BE2C (cell line): ENCODE measurements around the gene RAB38. TPM values are rescaled to one million over a fixed set of nuclear protein-coding genes. Genes with fewer than 3 reads are reported as not detected.

Experiments
- DNase-seq: peaks from one replicate; pipeline ENCODE4 v3.0.0-alpha.2; 2020
- H3K27me3 ChIP-seq: fragments of 250-450 bp; sonication (Bioruptor Pico); 2 replicates; pipeline ENCODE4 v1.5.1; 2020; ENCODE audit warnings: mild to moderate bottlenecking
- H3K36me3 ChIP-seq: fragments of 250-450 bp; sonication (Bioruptor Pico); 2 replicates; pipeline ENCODE4 v1.5.1; 2020; ENCODE audit warnings: mild to moderate bottlenecking
- H3K4me1 ChIP-seq: fragments of 250-450 bp; sonication (Bioruptor Pico); 2 replicates; pipeline ENCODE4 v1.5.1; 2020
- H3K4me3 ChIP-seq: 2 replicates; pipeline ENCODE4 v1.5.1; 2011; ENCODE audit warnings: low read depth, low read length
- H3K9me3 ChIP-seq: fragments of 250-450 bp; sonication (Bioruptor Pico); 2 replicates; pipeline ENCODE4 v1.5.1; 2020
- polyA plus RNA-seq: library from polyadenylated mRNA; unstranded; fragments of >200 nt; gene quantifications from one replicate; pipeline ENCODE4 v1.2.1, GENCODE V29; 2012; ENCODE audit warnings: low read depth, missing spikeins; ENCODE audit not compliant: insufficient read length, insufficient read depth
- TF ChIP-seq, protein P1 (sequence below): IDR thresholded peaks from 2 replicates; pipeline ENCODE4 v1.5.1; 2012; ENCODE audit warnings: mild to moderate bottlenecking, low read depth, low read length

RAB38 gene
- not detected for polyA plus RNA-seq

DNA sequence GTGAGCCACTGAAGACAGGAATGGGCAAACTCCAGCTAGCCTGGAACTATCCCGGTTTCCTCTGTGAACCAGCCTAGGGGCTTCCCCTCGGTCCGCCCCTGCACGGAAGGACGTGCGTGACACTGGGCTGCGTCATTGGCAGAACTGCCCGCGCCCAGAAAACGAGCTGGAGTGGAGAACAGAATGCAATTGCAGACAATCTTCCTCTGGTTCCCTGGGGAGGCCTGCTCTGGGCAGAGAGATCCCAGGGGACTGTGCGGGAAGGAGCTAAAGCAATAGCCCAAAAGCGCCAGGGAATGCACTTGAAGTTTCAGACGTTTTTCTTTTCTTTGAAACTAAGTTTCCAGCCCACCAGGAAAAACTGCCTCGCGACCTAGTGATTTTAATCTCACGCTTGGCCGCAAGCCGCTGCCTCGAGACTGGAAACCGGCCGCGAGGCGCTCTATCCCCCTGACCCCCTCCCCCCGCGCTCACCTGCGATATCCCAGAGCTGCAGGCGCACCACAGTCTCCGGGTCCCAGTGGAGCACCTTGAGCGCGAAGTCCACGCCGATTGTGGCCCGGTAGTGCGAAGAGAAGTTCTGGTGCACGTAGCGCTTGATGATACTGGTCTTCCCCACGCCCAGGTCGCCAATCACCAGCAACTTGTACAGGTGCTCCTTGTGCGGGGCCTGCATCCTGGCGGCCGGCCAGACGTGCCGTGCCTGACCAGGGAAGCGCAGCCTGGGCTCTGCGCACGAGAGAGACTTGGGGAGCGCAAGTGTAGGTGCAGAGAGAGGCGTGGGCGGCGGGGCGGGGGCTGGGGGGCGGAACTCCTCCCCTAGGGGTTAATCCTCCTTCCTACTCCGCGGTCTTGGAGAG lies at the start of gene RAB38:
TSS of gene RAB38 (minus strand) at position 735 of the 860 bp plus-strand sequence. CDS start at position 676, 59 bp downstream.
- TF ChIP-seq, protein P1, sequence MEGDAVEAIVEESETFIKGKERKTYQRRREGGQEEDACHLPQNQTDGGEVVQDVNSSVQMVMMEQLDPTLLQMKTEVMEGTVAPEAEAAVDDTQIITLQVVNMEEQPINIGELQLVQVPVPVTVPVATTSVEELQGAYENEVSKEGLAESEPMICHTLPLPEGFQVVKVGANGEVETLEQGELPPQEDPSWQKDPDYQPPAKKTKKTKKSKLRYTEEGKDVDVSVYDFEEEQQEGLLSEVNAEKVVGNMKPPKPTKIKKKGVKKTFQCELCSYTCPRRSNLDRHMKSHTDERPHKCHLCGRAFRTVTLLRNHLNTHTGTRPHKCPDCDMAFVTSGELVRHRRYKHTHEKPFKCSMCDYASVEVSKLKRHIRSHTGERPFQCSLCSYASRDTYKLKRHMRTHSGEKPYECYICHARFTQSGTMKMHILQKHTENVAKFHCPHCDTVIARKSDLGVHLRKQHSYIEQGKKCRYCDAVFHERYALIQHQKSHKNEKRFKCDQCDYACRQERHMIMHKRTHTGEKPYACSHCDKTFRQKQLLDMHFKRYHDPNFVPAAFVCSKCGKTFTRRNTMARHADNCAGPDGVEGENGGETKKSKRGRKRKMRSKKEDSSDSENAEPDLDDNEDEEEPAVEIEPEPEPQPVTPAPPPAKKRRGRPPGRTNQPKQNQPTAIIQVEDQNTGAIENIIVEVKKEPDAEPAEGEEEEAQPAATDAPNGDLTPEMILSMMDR, result no peak

DNA sequence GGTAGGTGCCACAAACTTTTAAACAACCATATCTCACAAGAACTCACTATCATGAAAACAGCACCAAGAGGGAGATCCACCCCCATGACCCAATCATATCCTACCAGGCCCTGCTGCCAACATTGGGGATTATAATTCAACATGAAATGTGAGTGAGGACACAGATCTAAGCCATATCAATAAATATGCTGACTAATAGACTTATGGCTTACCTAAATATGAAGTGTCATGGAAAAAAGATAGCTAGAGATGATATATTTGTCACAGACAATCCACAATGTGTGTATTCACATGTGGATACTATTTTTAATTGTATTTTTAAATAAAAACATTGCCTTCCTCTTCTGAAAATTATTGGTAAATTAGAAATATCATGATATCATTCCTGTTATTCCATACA lies 38.2 kb upstream of the RAB38 start:
- TF ChIP-seq, protein P1, result no peak
- DNase-seq, result no peak
- no peaks in the 10 kb centered on the region for H3K36me3 ChIP-seq
- H3K9me3 ChIP-seq, result no peaks in the 10 kb centered on the region
- no peak overlapping the region for H3K4me3 ChIP-seq
- no peaks in the 10 kb centered on the region for H3K4me1 ChIP-seq
- no peaks in the 10 kb centered on the region for H3K27me3 ChIP-seq

More for the DNA sequence above, at the start of gene RAB38:
- peak within 1 kb of the TSS; percentile 59 for H3K4me3 ChIP-seq
- no peaks in the 10 kb centered on the region for H3K27me3 ChIP-seq
- peak; percentile 62 for DNase-seq
- H3K9me3 ChIP-seq, result no peaks in the 10 kb centered on the region
- H3K4me1 ChIP-seq, result no peaks in the 10 kb centered on the region
- no peaks in the 10 kb centered on the region for H3K36me3 ChIP-seq

DNA sequence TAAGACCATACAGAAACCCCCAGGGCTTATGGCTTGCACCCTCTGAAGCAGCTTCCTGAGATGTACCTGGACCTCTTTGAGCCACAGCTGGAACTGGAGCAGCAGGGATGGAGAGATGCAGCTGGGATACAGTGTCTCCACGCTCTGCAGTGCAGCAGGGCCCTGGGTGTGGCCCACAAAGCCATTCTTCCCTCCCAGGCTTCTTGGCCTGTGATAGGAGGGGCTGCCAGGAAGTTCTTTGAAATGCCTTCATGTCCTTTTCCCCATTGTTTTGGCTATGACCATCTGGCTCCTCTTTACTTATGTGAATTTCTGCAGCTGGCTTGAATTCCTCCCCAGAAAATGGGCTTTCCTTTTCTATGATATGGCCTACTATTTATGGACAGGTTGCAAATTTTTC lies 37.1 kb upstream of the RAB38 start:
- Histone ChIP-seq H3K9me3 (no peaks in the 10 kb centered on the region), H3K27me3 (no peaks in the 10 kb centered on the region), H3K4me1 (no peaks in the 10 kb centered on the region), H3K36me3 (no peaks in the 10 kb centered on the region), H3K4me3 (no peak overlapping the region)
- TF ChIP-seq, protein P1, result no peak
- no peak for DNase-seq

DNA sequence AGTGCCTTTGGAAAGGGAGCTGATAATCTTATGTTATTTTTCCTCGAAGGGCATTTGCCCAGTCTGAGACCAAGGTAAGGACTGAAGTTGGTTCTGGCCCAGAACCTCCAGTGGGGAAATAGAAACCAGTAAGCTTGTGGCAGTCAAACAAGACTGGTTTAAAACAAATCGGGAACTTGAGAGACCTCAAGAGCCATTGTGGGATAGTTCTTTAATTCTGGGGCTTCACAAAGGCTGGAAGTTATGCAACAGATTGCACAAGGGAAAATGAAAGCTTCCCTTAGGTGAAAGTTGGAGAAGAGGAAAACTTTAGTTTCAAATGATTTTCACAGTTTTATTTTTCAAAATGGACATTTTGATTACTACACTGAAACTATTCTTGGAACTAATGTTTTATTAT lies 33.5 kb upstream of the RAB38 start:
- DNase-seq, result no peak

DNA sequence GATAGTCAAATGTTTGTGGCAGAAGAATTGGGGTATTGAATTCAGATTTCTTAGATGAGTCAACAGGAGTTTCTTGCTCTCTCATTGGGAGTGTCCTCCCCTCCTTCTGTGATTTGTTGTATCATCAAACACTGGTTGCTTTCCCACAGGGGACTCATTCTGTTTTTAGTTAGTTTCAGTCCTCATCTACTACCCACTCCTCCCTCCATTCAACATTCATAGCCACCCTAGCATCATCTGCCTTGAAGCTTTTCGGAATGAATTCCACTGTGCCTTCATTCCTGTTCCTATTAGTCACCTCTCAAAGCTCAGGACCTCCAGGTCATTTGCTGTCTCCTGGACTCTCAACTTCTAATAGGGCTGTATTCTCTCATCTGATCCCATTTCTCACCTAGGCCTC lies 31.5 kb upstream of the RAB38 start:
- DNase-seq, result no peak
- Histone ChIP-seq H3K9me3 (no peaks in the 10 kb centered on the region), H3K4me3 (no peak overlapping the region), H3K27me3 (no peaks in the 10 kb centered on the region), H3K36me3 (no peaks in the 10 kb centered on the region), H3K4me1 (peaks cover 10% of the 10 kb centered on the region)
- TF ChIP-seq, protein P1, result no peak

More for the DNA sequence above, 33.5 kb upstream of the RAB38 start:
- H3K4me1 ChIP-seq, result no peaks in the 10 kb centered on the region
- no peaks in the 10 kb centered on the region for H3K9me3 ChIP-seq
- H3K36me3 ChIP-seq, result no peaks in the 10 kb centered on the region
- no peak overlapping the region for H3K4me3 ChIP-seq
- no peaks in the 10 kb centered on the region for H3K27me3 ChIP-seq
- TF ChIP-seq, protein P1, result no peak

DNA sequence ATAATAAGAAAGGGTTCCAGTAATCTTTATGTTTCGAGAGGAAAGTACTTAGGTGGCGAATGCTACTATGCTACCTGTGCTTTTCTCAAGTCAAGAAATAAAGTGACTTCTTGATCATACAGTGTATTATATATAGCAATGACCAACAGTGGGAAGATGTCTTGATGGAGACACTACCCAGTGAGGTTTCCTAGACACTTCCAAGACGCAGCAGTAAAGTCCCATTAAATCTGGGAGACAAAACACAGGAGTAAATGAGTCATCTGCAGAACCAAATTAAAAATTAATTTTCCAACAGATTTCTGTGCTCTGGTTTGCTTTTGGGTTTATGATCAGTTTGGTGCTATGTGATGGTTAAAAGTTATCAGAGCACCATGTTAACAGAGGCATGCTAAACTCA lies 29.1 kb upstream of the RAB38 start:
- H3K27me3 ChIP-seq, result no peaks in the 10 kb centered on the region
- peaks cover 10% of the 10 kb centered on the region for H3K4me1 ChIP-seq
- TF ChIP-seq, protein P1, result no peak
- H3K36me3 ChIP-seq, result no peaks in the 10 kb centered on the region
- no peak overlapping the region for H3K4me3 ChIP-seq
- no peak for DNase-seq
- no peaks in the 10 kb centered on the region for H3K9me3 ChIP-seq
